Measurements from ENCODE around the gene CLRN1.

Gene CLRN1

GRCh38 chr3:151011427-151011826, 38.9 kb upstream of the CLRN1 start:
- no peak overlapping the region for H3K27ac ChIP-seq
- TF ChIP-seq ZFX (IDR thresholded peaks at IDR 0.05; ENCODE audit: borderline replicate concordance) (no peak), CTCF (IDR thresholded peaks at IDR 0.05) (no peak)

GRCh38 chr3:151009981-151010380, 37.5 kb upstream of the CLRN1 start:
- H3K27ac ChIP-seq = no peak overlapping the region
- TF ChIP-seq CTCF (IDR thresholded peaks at IDR 0.05) (no peak), ZFX (IDR thresholded peaks at IDR 0.05; ENCODE audit: borderline replicate concordance) (no peak)

GRCh38 chr3:151009430-151009829, 36.9 kb upstream of the CLRN1 start:
- H3K27ac ChIP-seq = no peak overlapping the region
- TF ChIP-seq CTCF (IDR thresholded peaks at IDR 0.05) (no peak), ZFX (IDR thresholded peaks at IDR 0.05; ENCODE audit: borderline replicate concordance) (no peak)

GRCh38 chr3:151008699-151009098, 36.2 kb upstream of the CLRN1 start:
- H3K27ac ChIP-seq = no peak overlapping the region
- TF ChIP-seq ZFX (IDR thresholded peaks at IDR 0.05; ENCODE audit: borderline replicate concordance) = no peak
- no peak for TF ChIP-seq CTCF (IDR thresholded peaks at IDR 0.05)

- TF ChIP-seq ZFX (IDR thresholded peaks at IDR 0.05; ENCODE audit: borderline replicate concordance) = no peak
- TF ChIP-seq CTCF (IDR thresholded peaks at IDR 0.05) = no peak
- no peak overlapping the region for H3K27ac ChIP-seq
These were observed 31.2 kb upstream of the CLRN1 start for GRCh38 chr3:151003768-151004134.

GRCh38 chr3:151003029-151003767, 30.7 kb upstream of the CLRN1 start:
- TF ChIP-seq CTCF (IDR thresholded peaks at IDR 0.05) = no peak
- no peak for TF ChIP-seq ZFX (IDR thresholded peaks at IDR 0.05; ENCODE audit: borderline replicate concordance)
- H3K27ac ChIP-seq = no peak overlapping the region

GRCh38 chr3:151002003-151002981, 29.8 kb upstream of the CLRN1 start:
- no peak for TF ChIP-seq CTCF (IDR thresholded peaks at IDR 0.05)
- TF ChIP-seq ZFX (IDR thresholded peaks at IDR 0.05; ENCODE audit: borderline replicate concordance) = no peak
- no peak overlapping the region for H3K27ac ChIP-seq
